Muscle of leg (tissue), 11 donors: ENCODE measurements around the gene REPS2. TPM values are rescaled to one million over a fixed set of nuclear protein-coding genes. Genes with fewer than 3 reads are reported as not detected.

Experiments used
- DNase-seq: peaks from one replicate; pipeline ENCODE4 v3.0.0; 2013
- H3K27ac ChIP-seq: one replicate; pipeline ENCODE4 v1.5.1; 2013; ENCODE audit warnings: mild to moderate bottlenecking, low read length, control low read depth
- H3K27me3 ChIP-seq: one replicate; pipeline ENCODE4 v1.6.1; 2013; ENCODE audit warnings: low read length; ENCODE audit not compliant: control insufficient read depth, insufficient read depth
- H3K36me3 ChIP-seq: one replicate; pipeline ENCODE4 v1.6.1; 2013; ENCODE audit warnings: low read length; ENCODE audit not compliant: control insufficient read depth, insufficient read depth
- H3K4me1 ChIP-seq: one replicate; pipeline ENCODE4 v1.6.1; 2013; ENCODE audit warnings: low read length; ENCODE audit not compliant: control insufficient read depth, insufficient read depth
- H3K4me3 ChIP-seq: one replicate; pipeline ENCODE4 v1.5.1; 2013; ENCODE audit warnings: low read length, control low read depth
- H3K9me3 ChIP-seq: replicated peaks from 2 replicates; pipeline ENCODE4 v1.6.1; 2013; ENCODE audit warnings: low read depth, low read length; ENCODE audit not compliant: control insufficient read depth
- WGBS: methylation state at CpG from one replicate; pipeline ENCODE4 v1.1.5; 2013; ENCODE audit warnings: missing lambda C conversion rate; ENCODE audit not compliant: insufficient coverage; 5-methylcytosine and 5-hydroxymethylcytosine counted together
- polyA plus RNA-seq, 8 donors: library from polyadenylated mRNA; unstranded; fragments of 120-200 nt; gene quantifications; one replicate each; pipeline versions ENCODE4 v1.2.1 to v1.2.3, GENCODE V29; 2013; ENCODE audit warnings: inconsistent platforms in 1 of 8, low replicate concordance in 1 of 8; ENCODE audit not compliant: insufficient read length in 8 of 8, insufficient read depth in 1 of 8
- total RNA-seq: library from RNA; stranded (reverse); fragments of 120-200 nt; gene quantifications from one replicate; pipeline ENCODE4 v1.2.4, GENCODE V29; 2013

The REPS2 gene
- total and polyA plus RNA-seq, 9 donors: 6.5 to 10.7 (median 8.5) TPM

- Histone ChIP-seq H3K9me3 (no peaks in the 10 kb centered on the region), H3K27me3 (peaks cover 14% of the 10 kb centered on the region), H3K4me3 (no peak overlapping the region), H3K4me1 (peaks cover 5% of the 10 kb centered on the region), H3K27ac (no peak overlapping the region), H3K36me3 (no peaks in the 10 kb centered on the region)
- WGBS: 60% methylated on average over 1 of the region's 2 CpGs
- no peak for DNase-seq
Observed at GRCh38 chrX:17183566-17183965, 237.1 kb downstream of the REPS2 start.

- H3K27ac ChIP-seq: no peak overlapping the region
- H3K9me3 ChIP-seq: peaks cover 5% of the 10 kb centered on the region
- H3K4me1 ChIP-seq: peaks cover 5% of the 10 kb centered on the region
- H3K36me3 ChIP-seq: no peaks in the 10 kb centered on the region
- WGBS: 69% methylated on average over 2 of the region's 5 CpGs
- no peak overlapping the region for H3K4me3 ChIP-seq
- H3K27me3 ChIP-seq: peaks cover 14% of the 10 kb centered on the region
- no peak for DNase-seq
Observed at GRCh38 chrX:17185431-17185830, 239.0 kb downstream of the REPS2 start.

- 36% methylated on average over 6 of the region's 7 CpGs for WGBS
- DNase-seq: peak; percentile 63
- Histone ChIP-seq H3K36me3 (no peaks in the 10 kb centered on the region), H3K4me3 (no peak overlapping the region), H3K27ac (peak overlapping the region; percentile 7), H3K4me1 (peaks cover 5% of the 10 kb centered on the region), H3K9me3 (peaks cover 5% of the 10 kb centered on the region), H3K27me3 (peaks cover 10% of the 10 kb centered on the region)
Observed at GRCh38 chrX:17187136-17187756, 240.8 kb downstream of the REPS2 start.

- no peak overlapping the region for H3K4me3 ChIP-seq
- no CpG with 5 or more reads among the region's 8 CpGs for WGBS
Observed at GRCh38 chrX:17192106-17192505, 245.6 kb downstream of the REPS2 start.

More at GRCh38 chrX:17192106-17192505, 245.6 kb downstream of the REPS2 start:
- peaks cover 5% of the 10 kb centered on the region for H3K4me1 ChIP-seq
- no peak for DNase-seq
- peaks cover 14% of the 10 kb centered on the region for H3K27me3 ChIP-seq
- H3K27ac ChIP-seq: no peak overlapping the region
- H3K36me3 ChIP-seq: no peaks in the 10 kb centered on the region
- H3K9me3 ChIP-seq: peaks cover 5% of the 10 kb centered on the region

Other genes starting within 250 kb of the REPS2 start
- 18.9 TPM for gene CTPS2, start 234.0 kb upstream of the REPS2 start, total RNA-seq
- gene CTPS2, start 234.0 kb upstream of the REPS2 start, polyA plus RNA-seq: 10 to 100 TPM; 13.3 to 20.1 (median 15.5) TPM
- 16.3 TPM for gene SYAP1, start 227.0 kb upstream of the REPS2 start, total RNA-seq
- 10 to 100 TPM; 11.6 to 17.2 (median 12.8) TPM for gene SYAP1, start 227.0 kb upstream of the REPS2 start, polyA plus RNA-seq
- 7.6 TPM for gene TXLNG, start 160.2 kb upstream of the REPS2 start, total RNA-seq
- 1 to 10 TPM; 6.7 to 10.0 (median 7.7) TPM for gene TXLNG, start 160.2 kb upstream of the REPS2 start, polyA plus RNA-seq
- gene RBBP7, start 76.3 kb upstream of the REPS2 start, total RNA-seq: 116 TPM
- 100 to 1,000 TPM; 110 to 165 (median 154) TPM for gene RBBP7, start 76.3 kb upstream of the REPS2 start, polyA plus RNA-seq